ENCODE measurements around the gene COL10A1. TPM values are rescaled to one million over a fixed set of nuclear protein-coding genes. Genes with fewer than 3 reads are reported as not detected.

The COL10A1 gene
- total RNA-seq, 1 experiment from 2014 or later = not detected

GRCh38 chr6:116070101-116070500, 55.8 kb downstream of the COL10A1 start:
- CTCF ChIA-PET = interaction anchor here (0.7 to 2.1 kb wide), 2 partner anchors 10 to 15 kb away, joined by 5 to 10 read pairs; partner anchors contain the start of gene FRK
- no peak for DNase-seq
- Mint-ChIP-seq H3K27ac (ENCODE audit: unreplicated experiment) (no peak overlapping the region), H3K4me3 (ENCODE audit: low read depth, unreplicated experiment) (no peak overlapping the region), H3K4me1 (ENCODE audit: low read depth, unreplicated experiment) (peaks cover 29% of the 10 kb centered on the region), H3K36me3 (ENCODE audit: insufficient read depth, unreplicated experiment) (no peaks in the 10 kb centered on the region), H3K27me3 (ENCODE audit: unreplicated experiment) (no peaks in the 10 kb centered on the region), H3K9me3 (ENCODE audit: low read depth, unreplicated experiment) (no peaks in the 10 kb centered on the region)
- TF ChIP-seq CTCF (IDR thresholded peaks at IDR 0.05; ENCODE audit: unreplicated experiment) = no peak
- intact Hi-C loops (cut with micrococcal nuclease; ENCODE audit: unreplicated experiment) = no loop called here
- no TSS peak for BruUV-seq (replicated peaks)

Other genes starting within 250 kb of the COL10A1 start
- 21.1 and 21.2 TPM in 2 replicates for gene FRK, start 65.2 kb downstream of the COL10A1 start, total RNA-seq (2022)
- 45.2 and 61.9 TPM in 2 replicates for gene NT5DC1, start 25.3 kb downstream of the COL10A1 start, total RNA-seq (2022)
- gene TSPYL4, start 127.9 kb upstream of the COL10A1 start, total RNA-seq (2022) = 14.9 and 15.0 TPM in 2 replicates
- gene TSPYL1, start 153.8 kb upstream of the COL10A1 start, total RNA-seq (2022) = 78.4 and 79.0 TPM in 2 replicates
- gene DSE, start 244.8 kb upstream of the COL10A1 start, total RNA-seq (2022) = 28.6 and 43.8 TPM in 2 replicates